ENCODE data around the gene ANKMY1. TPM values are rescaled to one million over a fixed set of nuclear protein-coding genes. Genes with fewer than 3 reads are reported as not detected.

ANKMY1 gene
- total and polyA plus RNA-seq, 2 of the 13 experiments (the other 11 are each of a cell fraction or from before 2014, with no cell fraction given) = 11.7 to 18.8 TPM

DNA sequence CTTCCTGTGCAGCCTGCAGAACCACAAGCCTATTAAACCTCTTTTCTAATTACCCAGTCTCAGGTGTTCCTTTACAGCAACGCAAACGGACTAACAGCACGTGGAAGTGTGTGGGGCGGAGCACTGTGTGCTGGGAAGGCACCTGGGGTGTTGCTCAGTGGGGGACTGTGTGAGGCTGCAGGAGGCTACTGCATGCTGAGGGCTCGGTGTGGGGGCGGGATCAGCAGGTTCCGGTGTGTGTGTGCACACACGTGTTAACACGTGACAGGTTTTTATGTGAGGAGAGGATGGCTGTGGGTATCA is 58.9 kb downstream of the ANKMY1 start:
- no peaks in the 10 kb centered on the region for H3K4me1 ChIP-seq (ENCODE audit: insufficient read depth, low read length)
- CTCF ChIA-PET (ENCODE audit: low intra/inter-chr PET ratio, low total read pairs) = no interaction called here
- no peak overlapping the region for H3K4me2 ChIP-seq (ENCODE audit: low read depth, low read length)
- H3K27ac ChIP-seq (ENCODE audit: extremely low read length, insufficient read depth, low read length) = no peak overlapping the region
- DNase-seq (ENCODE audit: low spot score) = no peak
- no peaks in the 10 kb centered on the region for H3K27me3 ChIP-seq (ENCODE audit: control insufficient read depth in 1 of 2, insufficient read depth in 2 of 2, low read length in 2 of 2)
- TF ChIP-seq MIER3 (CRISPR knock-in tag; IDR thresholded peaks at IDR 0.05; ENCODE audit: borderline replicate concordance) = no peak
- TF ChIP-seq RFX1 (IDR thresholded peaks at IDR 0.05) = no peak
- no peak for TF ChIP-seq BRD4 (CRISPR knock-in tag; IDR thresholded peaks at IDR 0.05)
- TF ChIP-seq, protein P1, sequence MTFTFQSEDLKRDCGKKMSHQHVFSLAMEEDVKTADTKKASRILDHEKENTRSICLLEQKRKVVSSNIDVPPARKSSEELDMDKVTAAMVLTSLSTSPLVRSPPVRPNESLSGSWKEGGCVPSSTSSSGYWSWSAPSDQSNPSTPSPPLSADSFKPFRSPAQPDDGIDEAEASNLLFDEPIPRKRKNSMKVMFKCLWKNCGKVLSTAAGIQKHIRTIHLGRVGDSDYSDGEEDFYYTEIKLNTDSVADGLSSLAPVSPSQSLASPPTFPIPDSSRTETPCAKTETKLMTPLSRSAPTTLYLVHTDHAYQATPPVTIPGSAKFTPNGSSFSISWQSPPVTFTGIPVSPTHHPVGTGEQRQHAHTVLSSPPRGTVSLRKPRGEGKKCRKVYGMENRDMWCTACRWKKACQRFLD (CRISPR knock-in tag; IDR thresholded peaks at IDR 0.05; ENCODE audit: borderline replicate concordance) = no peak
- no peak for TF ChIP-seq PAX8 (CRISPR knock-in tag; IDR thresholded peaks at IDR 0.05; ENCODE audit: borderline replicate concordance)
- no peak for TF ChIP-seq FLYWCH1 (CRISPR knock-in tag; IDR thresholded peaks at IDR 0.05)
- TF ChIP-seq ZSCAN30 (CRISPR knock-in tag; IDR thresholded peaks at IDR 0.05) = no peak
- no peak for TF ChIP-seq ZNF670 (CRISPR knock-in tag; IDR thresholded peaks at IDR 0.05; ENCODE audit: borderline replicate concordance)
- TF ChIP-seq SKI (IDR thresholded peaks at IDR 0.05; ENCODE audit: partially characterized antibody) = no peak
- TF ChIP-seq ARNTL (CRISPR knock-in tag; IDR thresholded peaks at IDR 0.05) = no peak
- no peak for TF ChIP-seq U2AF1 (optimal IDR thresholded peaks at IDR 0.05; ENCODE audit: low read depth, low read length)
- TF ChIP-seq SMARCC2 (IDR thresholded peaks at IDR 0.05) = no peak
- H3K9ac ChIP-seq (ENCODE audit: insufficient read depth, low read depth, low read length) = no peak overlapping the region
- no peak for FAIRE-seq
- intact Hi-C loops (cut with micrococcal nuclease; ENCODE audit: unreplicated experiment) (no loop called here), in situ Hi-C loops (cut with HindIII; ENCODE audit: extremely low pct_ligation_motif_present, low pct_unique_long_range_greater_than_20kb) (no loop called here)
- no peaks in the 10 kb centered on the region for H3K79me2 ChIP-seq (ENCODE audit: insufficient read depth, low read length)
- no peaks in the 10 kb centered on the region for H4K20me1 ChIP-seq (ENCODE audit: insufficient read depth, low read length)
- POLR2A ChIA-PET = no interaction called here
- no peak overlapping the region for H3K4me3 ChIP-seq (replicated peaks in 1 of 3; ENCODE audit: insufficient read depth in 1 of 3, low read depth in 2 of 3, low read length in 3 of 3)
- WGBS (ENCODE audit: low lambda C conversion rate) = 96% methylated on average over 9 of the region's 9 CpGs
- peaks cover 17 to 22% of the 10 kb centered on the region in 2 experiments; a peak in 4 of 5 replicates for H3K36me3 ChIP-seq (replicated peaks in 1 of 2; ENCODE audit: control insufficient read depth in 1 of 2, insufficient read depth in 2 of 2, low read length in 2 of 2)
- no TSS peak for BruUV-seq (replicated peaks)
- no peak for ATAC-seq
- H2AFZ ChIP-seq (ENCODE audit: low read length) = no peak overlapping the region
- H3K9me3 ChIP-seq (ENCODE audit: low read length) = no peaks in the 10 kb centered on the region

Measured in HepG2 (cell line).